Activated T-cell treated with anti-CD3 and anti-CD28 coated beads, Interleukin-2, amount 50 U/mL, for 24 hours (primary cell): ENCODE measurements around the gene USP44.

Experiments
- DNase-seq: peaks from one replicate; pipeline ENCODE4 v3.0.0-alpha.2; 2020
- H3K27ac Mint-ChIP-seq: 2 replicates; pipeline ENCODE4 v1.8.0; 2020; ENCODE audit warnings: mild to moderate bottlenecking, mixed read lengths
- H3K27me3 Mint-ChIP-seq: 2 replicates; pipeline ENCODE4 v1.8.0; 2020; ENCODE audit warnings: mixed read lengths
- H3K36me3 Mint-ChIP-seq: 2 replicates; pipeline ENCODE4 v1.8.0; 2020; ENCODE audit warnings: low read depth, mixed read lengths
- H3K4me1 Mint-ChIP-seq: 2 replicates; pipeline ENCODE4 v1.8.0; 2020; ENCODE audit warnings: low read depth, mixed read lengths
- H3K4me3 Mint-ChIP-seq: 2 replicates; pipeline ENCODE4 v1.8.0; 2020; ENCODE audit warnings: mild to moderate bottlenecking, moderate library complexity, mixed read lengths
- H3K9me3 Mint-ChIP-seq: 2 replicates; pipeline ENCODE4 v1.8.0; 2020; ENCODE audit warnings: mixed read lengths

Gene USP44

DNA sequence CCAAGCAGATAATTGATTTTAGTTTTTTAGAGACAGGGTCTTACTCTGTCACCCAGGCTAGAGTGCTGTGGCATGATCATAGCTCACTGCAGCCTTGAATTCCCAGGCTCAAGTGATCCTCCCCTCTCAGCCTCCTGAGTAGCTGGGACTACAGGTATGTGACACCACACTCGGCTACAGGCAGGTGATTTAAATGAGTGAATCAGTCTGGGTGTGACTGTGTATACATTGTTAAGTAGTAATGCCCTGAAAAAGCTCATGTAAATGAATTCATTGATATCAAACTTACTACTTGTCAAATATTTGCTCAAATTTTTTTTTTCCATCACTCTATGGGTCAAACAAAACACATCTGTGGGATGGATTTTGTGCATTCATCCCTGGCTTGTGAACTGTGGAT is 6.3 kb upstream of the USP44 start:
- H3K36me3 Mint-ChIP-seq = no peaks in the 10 kb centered on the region
- no peaks in the 10 kb centered on the region for H3K27me3 Mint-ChIP-seq
- H3K4me1 Mint-ChIP-seq = peaks cover 21% of the 10 kb centered on the region
- H3K9me3 Mint-ChIP-seq = no peaks in the 10 kb centered on the region
- H3K4me3 Mint-ChIP-seq = no peak overlapping the region
- H3K27ac Mint-ChIP-seq = no peak overlapping the region
- DNase-seq = no peak

DNA sequence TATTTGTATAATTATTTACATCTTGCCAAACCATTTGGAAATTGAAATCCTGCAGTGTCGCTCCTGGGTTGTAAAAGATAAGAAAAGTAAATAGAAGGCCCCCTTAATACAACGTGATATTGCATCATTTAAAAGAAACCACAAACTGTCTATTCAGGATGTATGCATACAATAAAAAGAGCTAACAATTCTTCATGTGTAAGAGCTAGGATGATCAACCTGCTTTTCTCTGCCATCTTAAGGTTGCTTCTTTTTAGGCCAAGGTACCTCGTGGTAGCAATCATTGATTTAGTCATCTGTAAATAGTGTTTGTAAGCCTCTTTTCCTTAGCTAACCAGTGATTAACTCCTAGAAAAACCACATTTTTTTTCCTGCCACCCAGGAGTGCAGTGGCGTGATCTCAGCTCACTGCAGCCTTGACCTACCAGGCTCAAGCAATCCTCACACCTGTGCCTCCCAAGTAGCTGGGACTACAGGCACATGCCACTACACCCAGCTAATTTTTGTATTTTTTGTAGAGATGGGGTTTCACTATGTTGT is 3.3 kb upstream of the USP44 start:
- no peak for DNase-seq
- Mint-ChIP-seq H3K27me3 (no peaks in the 10 kb centered on the region), H3K27ac (peak overlapping the region; percentile 38), H3K36me3 (peaks cover 2% of the 10 kb centered on the region), H3K4me1 (peaks cover 41% of the 10 kb centered on the region), H3K4me3 (no peak overlapping the region), H3K9me3 (peaks cover under 1% of the 10 kb centered on the region)

DNA sequence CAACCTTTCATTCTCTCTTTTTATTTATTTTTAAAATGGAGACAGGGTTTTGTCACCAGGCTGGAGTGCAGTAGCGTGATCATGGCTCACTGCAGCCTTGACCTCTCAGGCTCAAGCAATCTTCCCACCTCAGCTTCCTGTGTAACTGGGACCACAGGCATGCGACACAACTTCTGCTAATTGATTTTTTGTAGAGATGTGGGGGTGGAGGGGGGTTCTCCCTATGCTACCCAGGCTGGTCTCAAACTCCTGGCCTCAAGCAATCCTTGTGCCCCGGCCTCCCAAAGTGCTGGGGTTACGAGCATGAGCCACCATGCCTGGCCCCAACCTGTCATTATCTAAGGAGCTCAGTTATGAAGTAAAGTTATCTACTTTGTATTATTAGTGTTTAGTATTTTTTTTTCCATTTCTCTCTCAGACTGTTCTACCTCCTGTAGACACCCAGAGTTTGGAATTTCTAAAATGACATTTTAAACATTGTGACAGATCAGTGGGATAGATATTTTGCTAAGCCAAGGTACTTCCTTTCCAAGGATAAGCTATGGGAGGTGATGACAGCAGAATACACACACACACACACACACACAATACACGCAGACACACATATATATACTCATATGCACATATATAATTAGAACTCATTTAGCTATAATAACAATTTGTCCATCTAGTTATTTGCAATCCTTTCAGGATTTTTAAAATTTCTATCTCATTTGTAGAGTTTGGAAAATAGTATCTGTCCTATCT is 2.1 kb upstream of the USP44 start:
- no peaks in the 10 kb centered on the region for H3K27me3 Mint-ChIP-seq
- H3K9me3 Mint-ChIP-seq = peaks cover 5% of the 10 kb centered on the region
- peaks cover 8% of the 10 kb centered on the region for H3K36me3 Mint-ChIP-seq
- peaks cover 48% of the 10 kb centered on the region for H3K4me1 Mint-ChIP-seq
- H3K27ac Mint-ChIP-seq = peak overlapping the region; percentile 90
- DNase-seq = no peak
- peak overlapping the region; percentile 77 for H3K4me3 Mint-ChIP-seq

DNA sequence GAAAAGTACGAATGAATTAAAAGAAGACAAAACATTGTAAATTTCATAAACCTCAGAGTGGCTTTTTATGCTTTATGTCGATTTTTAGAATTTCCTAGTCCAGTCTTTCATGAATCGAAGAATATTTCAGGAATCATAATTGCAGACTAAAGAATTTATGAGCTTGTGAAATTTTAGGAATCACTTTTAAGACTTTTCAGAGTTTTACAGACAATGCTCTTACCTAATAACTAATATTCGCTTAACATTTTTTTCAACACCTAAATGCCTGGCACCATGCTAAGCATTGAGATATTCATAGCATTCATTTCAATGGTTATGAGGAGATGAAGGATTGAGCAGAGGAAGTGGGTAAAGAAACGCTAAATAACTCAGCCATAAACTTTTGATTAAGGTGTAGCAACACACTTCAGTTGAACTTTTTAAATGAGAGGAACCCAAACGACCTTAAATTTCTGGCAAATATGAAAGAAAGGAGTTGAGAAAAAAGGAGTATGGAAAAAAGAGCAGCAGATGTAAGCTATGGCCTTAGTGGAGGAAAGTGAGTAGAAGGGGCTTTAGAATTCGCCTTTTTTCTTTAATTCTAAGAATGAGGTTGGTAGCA is 739 bp upstream of the USP44 start:
- Mint-ChIP-seq H3K36me3 (peaks cover 10% of the 10 kb centered on the region), H3K27ac (peak overlapping the region; percentile 90), H3K27me3 (peaks cover 7% of the 10 kb centered on the region), H3K9me3 (peaks cover 5% of the 10 kb centered on the region), H3K4me3 (peak overlapping the region; percentile 77), H3K4me1 (peaks cover 57% of the 10 kb centered on the region)
- no peak for DNase-seq

DNA sequence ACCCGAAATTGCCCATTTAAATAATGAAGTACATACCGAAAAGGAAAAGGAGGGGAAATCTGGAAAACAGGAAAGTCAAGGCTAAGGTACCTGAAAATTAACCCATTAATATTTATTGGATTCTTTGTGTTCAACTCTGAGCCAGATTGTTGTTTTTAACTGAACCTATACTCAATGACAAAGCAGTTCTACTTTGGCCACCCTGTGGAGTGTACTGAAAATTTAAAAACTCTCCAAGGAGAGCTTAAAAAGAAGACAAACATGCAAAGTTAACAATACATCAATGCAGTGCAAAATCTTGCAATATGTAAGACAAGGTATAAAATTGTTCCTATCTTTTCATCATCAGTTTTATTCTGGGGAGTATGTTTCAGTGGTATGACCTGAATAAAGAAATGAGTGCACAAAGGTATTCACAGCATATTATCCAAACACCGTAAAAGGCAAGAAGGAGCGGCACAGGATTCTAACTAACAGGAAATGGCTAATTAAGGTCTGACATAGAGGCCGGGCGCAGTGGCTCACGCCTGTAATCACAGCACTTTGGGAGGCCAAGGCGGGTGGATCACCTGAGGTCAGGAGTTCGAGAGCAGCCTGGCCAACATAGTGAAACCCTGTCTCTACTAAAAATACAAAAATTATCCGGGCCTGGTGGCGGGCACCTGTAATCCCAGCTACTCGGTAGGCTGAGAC is 1.7 kb downstream of the USP44 start:
- Mint-ChIP-seq H3K27ac (peak overlapping the region; percentile 88), H3K27me3 (peaks cover 7% of the 10 kb centered on the region), H3K9me3 (peaks cover 5% of the 10 kb centered on the region), H3K4me1 (peaks cover 64% of the 10 kb centered on the region), H3K36me3 (peaks cover 10% of the 10 kb centered on the region), H3K4me3 (peak overlapping the region; percentile 88)
- no peak for DNase-seq

DNA sequence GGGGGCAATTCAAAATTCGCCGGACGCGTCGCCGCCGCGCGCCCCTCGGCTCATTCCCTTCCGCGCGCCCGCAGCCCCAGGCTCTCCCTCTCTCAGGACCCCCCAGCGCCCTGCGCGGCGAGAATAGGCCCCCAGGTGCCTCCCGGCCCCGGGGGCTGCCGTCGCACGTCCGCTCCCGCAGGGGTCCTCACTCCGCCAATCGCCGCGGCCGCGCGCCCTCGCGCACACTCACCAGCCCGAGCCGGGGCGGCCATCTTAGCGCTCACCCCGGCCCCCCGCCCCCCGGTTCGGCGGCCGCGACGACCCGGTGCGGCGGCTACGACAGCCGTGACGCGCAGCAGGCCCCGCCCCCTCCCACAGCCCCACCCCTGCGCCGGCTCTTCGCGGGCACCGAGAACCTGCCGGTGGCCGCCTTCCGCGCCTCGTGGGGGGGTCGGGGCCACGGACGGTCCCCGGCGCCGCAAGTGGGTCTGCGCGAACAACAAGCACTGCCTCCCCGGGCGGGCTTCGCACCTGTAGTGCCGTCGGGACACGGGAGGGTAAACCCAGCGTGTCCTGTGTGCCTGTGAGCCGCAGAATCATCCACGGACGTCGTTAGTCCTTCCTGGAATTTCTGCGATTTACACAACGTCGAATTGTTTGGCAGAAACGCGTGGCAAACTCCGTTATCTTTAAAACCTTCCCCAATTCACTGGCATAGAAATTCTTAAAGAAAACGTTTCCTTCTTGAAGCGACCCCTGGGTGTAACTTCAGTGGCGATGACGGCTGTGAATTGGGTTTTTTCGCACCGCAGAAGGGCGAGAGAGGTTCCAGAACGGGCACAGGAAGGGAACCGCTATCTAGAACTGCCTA is 2.5 kb downstream of the USP44 start:
- Mint-ChIP-seq H3K36me3 (peaks cover 10% of the 10 kb centered on the region), H3K9me3 (peaks cover 5% of the 10 kb centered on the region), H3K4me3 (peak overlapping the region; percentile 88), H3K27ac (peak overlapping the region; percentile 88), H3K27me3 (peaks cover 7% of the 10 kb centered on the region), H3K4me1 (peaks cover 58% of the 10 kb centered on the region)
- DNase-seq = peak; percentile 82

DNA sequence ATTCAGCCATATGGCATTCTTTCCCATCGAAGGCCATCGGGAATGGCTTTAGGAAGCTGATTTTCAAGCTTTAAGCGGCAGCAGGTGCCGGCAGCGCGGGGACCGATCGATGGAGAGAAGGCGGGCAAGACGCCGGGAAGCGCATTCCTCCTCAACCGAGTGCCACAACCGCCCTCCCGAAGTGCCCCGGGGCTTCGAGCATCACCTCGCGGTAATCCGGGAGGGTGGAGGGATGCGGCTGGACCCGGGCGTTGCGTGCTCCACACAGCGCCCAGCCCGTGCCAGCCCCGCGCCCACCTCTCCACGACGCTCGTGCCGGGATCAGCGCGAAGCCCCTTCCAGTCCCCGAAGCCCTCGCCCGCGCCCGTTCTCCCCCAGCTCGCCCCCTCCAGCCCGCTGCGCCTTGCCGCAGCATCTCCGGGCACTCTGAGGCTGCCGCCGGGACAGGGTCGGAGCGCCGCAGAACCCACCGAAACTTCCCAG is 3.2 kb downstream of the USP44 start:
- DNase-seq = peak; percentile 72
- Mint-ChIP-seq H3K27ac (peak overlapping the region; percentile 89), H3K9me3 (peaks cover 5% of the 10 kb centered on the region), H3K4me1 (peaks cover 52% of the 10 kb centered on the region), H3K36me3 (peaks cover 10% of the 10 kb centered on the region), H3K27me3 (peaks cover 7% of the 10 kb centered on the region), H3K4me3 (peak overlapping the region; percentile 88)

DNA sequence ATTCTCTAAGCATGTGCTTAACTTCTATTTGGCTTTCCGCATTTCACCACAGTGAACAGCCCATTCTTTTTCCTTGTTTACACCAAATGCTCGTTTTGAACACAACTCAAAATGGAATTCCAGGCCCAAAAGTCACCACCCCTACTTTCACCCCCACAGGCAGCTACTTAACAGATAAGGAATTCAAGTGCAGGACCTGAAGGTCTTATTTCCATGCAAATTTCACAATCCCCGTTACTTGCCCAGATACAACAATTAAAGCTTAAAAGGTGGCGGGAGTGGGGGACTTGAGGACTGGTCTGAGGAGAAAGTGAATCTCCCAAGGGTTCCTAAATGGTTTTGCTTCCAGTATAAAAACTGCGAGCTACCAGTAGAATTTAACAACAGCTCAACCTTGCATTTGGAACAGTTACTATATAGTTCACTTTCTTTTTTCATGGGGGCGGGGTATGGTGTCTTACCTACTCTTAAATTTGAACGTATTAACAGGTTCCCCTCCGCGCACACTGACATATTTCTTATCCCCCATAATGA is 3.7 kb downstream of the USP44 start:
- H3K4me3 Mint-ChIP-seq = peak overlapping the region; percentile 88
- H3K27me3 Mint-ChIP-seq = peaks cover 7% of the 10 kb centered on the region
- H3K36me3 Mint-ChIP-seq = peaks cover 10% of the 10 kb centered on the region
- peaks cover 49% of the 10 kb centered on the region for H3K4me1 Mint-ChIP-seq
- H3K9me3 Mint-ChIP-seq = peaks cover 5% of the 10 kb centered on the region
- no peak for DNase-seq
- peak overlapping the region; percentile 89 for H3K27ac Mint-ChIP-seq

DNA sequence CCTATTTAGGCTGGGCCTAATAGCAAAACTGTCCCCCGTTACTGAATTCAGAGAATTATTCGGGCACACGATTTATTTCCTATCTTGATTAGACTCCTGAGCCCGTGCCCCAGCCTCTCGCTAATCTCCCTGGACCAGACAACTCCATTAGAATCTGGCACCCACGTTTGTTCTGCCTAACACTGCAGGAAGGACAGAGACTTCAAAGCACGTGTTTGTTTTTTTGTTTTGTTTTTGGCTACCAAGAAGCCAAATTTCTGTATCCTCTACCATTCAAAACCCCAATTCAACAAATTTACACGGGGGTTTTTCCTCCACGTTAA is 4.8 kb downstream of the USP44 start:
- Mint-ChIP-seq H3K4me3 (no peak overlapping the region), H3K4me1 (peaks cover 38% of the 10 kb centered on the region), H3K36me3 (peaks cover 9% of the 10 kb centered on the region), H3K27ac (no peak overlapping the region), H3K9me3 (peaks cover 5% of the 10 kb centered on the region), H3K27me3 (peaks cover 7% of the 10 kb centered on the region)
- DNase-seq = no peak

DNA sequence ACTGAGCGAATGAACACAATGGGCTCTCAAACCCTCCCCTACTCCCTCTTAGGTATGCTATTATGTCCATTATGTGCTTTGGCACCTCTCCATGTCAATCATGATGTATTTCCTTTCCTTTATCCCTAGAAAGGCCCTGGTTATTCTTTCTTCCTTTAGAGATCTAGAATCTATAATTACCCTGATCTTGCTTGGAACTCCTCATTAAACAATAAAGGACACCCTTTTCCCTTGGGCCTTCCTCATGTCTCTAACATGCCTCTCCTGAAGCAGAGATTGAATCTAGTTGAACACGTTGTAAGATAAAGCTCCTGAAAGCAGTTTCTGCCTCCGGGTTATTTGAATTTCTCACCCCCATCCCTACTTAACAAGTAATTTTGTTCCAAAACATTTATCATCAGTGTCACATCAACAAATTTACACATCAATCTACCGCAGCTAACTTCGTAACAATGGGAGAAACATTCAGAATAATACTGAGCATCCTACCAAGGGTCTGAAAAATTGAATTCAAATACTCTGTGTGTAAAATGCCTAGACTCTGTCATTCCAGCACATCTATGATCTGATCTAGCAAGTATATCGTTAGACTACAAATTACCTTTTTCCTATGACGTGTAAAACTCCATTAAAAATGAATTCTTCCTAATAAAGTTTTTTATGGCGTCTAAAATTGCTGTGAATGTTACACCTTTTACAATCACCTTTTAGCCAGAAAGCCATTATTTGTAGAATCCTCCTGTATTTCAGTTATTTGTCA is 5.4 kb downstream of the USP44 start:
- Mint-ChIP-seq H3K9me3 (peaks cover 5% of the 10 kb centered on the region), H3K4me3 (no peak overlapping the region), H3K27me3 (peaks cover 7% of the 10 kb centered on the region), H3K36me3 (peaks cover 9% of the 10 kb centered on the region), H3K4me1 (peaks cover 33% of the 10 kb centered on the region), H3K27ac (peak overlapping the region; percentile 6)
- DNase-seq = no peak

DNA sequence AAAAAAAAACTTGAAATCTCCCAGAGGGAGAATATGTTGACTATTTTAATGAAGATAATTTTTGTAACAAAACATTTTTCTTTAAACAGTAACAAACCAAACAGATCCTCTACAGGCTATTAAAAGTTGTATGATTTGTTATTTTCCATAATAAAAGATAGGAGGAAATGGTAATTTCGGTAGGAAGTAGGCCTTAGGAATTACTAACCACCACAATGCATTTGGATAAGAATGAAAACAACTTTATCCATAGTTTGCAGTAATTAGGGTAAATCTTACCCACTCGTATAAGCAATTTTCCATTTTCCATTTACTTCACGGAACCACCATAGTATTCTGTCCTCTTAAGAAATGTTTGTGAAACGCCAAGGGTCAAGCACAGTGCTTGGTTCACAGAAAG is 6.0 kb downstream of the USP44 start:
- H3K27ac Mint-ChIP-seq = no peak overlapping the region
- H3K4me3 Mint-ChIP-seq = no peak overlapping the region
- peaks cover 29% of the 10 kb centered on the region for H3K4me1 Mint-ChIP-seq
- H3K27me3 Mint-ChIP-seq = peaks cover 7% of the 10 kb centered on the region
- H3K36me3 Mint-ChIP-seq = peaks cover 9% of the 10 kb centered on the region
- DNase-seq = no peak
- peaks cover 5% of the 10 kb centered on the region for H3K9me3 Mint-ChIP-seq

DNA sequence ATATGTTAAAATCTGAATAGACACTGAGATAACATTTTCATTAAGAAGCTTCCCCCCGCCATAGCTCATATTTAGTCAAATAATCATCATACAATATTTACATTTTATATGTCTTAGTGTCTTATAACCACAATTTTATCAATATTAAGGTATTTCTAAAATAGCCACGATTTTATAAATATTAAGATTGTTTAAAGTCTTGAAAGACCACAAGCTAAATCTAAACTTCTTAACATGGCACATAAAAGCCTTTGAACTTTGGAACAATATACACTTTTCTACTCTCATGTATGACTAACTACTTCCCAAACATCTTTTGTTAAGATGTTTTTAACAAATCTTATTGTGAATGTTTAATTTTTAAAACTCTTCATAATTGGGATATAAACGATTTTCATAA is 6.5 kb downstream of the USP44 start:
- Mint-ChIP-seq H3K36me3 (peaks cover 9% of the 10 kb centered on the region), H3K4me1 (peaks cover 31% of the 10 kb centered on the region), H3K9me3 (peaks cover 5% of the 10 kb centered on the region), H3K27me3 (peaks cover 7% of the 10 kb centered on the region), H3K4me3 (no peak overlapping the region), H3K27ac (no peak overlapping the region)
- no peak for DNase-seq

DNA sequence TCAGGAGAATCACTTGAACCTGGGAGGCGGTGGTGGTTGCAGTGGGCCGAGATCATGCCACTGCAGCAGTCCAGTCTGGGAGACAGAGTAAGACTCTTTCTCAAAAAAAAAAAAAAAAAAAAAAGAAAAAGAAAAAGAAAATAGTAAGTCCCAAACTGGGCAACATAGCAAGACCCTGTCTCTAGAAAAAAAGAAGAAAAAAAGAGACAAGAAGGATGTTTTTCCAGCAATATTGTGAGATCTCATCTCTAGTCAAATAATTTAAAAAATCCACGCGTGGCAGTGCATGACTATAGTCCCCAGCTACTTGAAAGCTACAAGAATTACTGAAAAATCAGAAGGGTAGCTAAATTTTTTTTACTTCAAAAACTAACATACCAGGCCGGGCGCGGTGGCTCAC is 8.0 kb downstream of the USP44 start:
- peaks cover 24% of the 10 kb centered on the region for H3K4me1 Mint-ChIP-seq
- DNase-seq = no peak
- no peak overlapping the region for H3K4me3 Mint-ChIP-seq
- no peak overlapping the region for H3K27ac Mint-ChIP-seq
- H3K27me3 Mint-ChIP-seq = peaks cover 7% of the 10 kb centered on the region
- H3K9me3 Mint-ChIP-seq = no peaks in the 10 kb centered on the region
- H3K36me3 Mint-ChIP-seq = peaks cover 3% of the 10 kb centered on the region
